ENCODE data around the gene FLII. TPM values are rescaled to one million over a fixed set of nuclear protein-coding genes. Genes with fewer than 3 reads are reported as not detected.
A peak's percentile ranks its signal among the peaks of the same experiment; 100 is the strongest.

Gene FLII
- total RNA-seq, 1 experiment from 2014 or later, result 309 TPM

DNA sequence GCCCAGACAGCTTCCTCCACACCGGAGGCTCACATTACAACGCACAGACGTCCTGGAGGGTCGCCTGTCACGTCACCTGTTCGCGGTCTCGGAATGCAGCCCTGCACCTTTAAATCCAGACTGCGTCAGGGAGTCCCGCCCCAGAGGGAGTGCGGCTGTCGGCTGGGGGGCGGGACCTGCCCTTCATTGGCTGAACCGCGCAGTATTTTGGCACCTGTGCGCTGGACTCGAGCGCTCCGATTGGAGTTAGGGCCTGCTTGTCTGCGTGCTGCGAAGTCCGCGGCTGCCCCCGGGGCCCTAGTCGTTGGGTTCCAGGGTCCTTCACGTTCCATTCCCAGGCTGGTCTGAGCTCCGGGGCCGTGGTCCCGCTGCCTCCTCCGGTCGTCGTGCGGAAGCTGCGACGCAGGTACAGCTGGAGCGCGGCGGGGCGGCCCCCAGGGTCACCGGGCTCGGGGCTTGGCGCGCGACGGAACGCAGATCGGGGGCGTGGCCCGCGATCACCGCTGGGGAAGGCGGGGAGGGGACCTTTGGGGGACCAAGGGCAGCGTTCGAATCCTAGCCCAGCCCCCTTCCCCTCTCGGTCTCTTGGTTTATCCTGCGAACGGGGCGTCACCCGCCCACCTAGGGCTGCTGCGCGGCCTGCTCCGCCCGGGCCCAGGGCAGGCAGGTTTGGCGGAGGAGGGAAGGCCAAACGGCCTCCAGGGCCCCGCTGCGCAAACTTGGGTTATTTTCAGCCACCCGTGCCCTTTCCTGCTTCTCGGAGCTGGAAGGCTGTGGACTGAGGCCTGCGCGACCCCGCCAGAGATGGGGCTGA, 2.0 kb upstream of the FLII start, which contains the start of gene MIEF2 (continued):
- TF ChIP-seq, protein P1, sequence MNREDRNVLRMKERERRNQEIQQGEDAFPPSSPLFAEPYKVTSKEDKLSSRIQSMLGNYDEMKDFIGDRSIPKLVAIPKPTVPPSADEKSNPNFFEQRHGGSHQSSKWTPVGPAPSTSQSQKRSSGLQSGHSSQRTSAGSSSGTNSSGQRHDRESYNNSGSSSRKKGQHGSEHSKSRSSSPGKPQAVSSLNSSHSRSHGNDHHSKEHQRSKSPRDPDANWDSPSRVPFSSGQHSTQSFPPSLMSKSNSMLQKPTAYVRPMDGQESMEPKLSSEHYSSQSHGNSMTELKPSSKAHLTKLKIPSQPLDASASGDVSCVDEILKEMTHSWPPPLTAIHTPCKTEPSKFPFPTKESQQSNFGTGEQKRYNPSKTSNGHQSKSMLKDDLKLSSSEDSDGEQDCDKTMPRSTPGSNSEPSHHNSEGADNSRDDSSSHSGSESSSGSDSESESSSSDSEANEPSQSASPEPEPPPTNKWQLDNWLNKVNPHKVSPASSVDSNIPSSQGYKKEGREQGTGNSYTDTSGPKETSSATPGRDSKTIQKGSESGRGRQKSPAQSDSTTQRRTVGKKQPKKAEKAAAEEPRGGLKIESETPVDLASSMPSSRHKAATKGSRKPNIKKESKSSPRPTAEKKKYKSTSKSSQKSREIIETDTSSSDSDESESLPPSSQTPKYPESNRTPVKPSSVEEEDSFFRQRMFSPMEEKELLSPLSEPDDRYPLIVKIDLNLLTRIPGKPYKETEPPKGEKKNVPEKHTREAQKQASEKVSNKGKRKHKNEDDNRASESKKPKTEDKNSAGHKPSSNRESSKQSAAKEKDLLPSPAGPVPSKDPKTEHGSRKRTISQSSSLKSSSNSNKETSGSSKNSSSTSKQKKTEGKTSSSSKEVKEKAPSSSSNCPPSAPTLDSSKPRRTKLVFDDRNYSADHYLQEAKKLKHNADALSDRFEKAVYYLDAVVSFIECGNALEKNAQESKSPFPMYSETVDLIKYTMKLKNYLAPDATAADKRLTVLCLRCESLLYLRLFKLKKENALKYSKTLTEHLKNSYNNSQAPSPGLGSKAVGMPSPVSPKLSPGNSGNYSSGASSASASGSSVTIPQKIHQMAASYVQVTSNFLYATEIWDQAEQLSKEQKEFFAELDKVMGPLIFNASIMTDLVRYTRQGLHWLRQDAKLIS (CRISPR knock-in tag; IDR thresholded peaks at IDR 0.05; ENCODE audit: borderline replicate concordance), result no peak
- TF ChIP-seq, protein P2, sequence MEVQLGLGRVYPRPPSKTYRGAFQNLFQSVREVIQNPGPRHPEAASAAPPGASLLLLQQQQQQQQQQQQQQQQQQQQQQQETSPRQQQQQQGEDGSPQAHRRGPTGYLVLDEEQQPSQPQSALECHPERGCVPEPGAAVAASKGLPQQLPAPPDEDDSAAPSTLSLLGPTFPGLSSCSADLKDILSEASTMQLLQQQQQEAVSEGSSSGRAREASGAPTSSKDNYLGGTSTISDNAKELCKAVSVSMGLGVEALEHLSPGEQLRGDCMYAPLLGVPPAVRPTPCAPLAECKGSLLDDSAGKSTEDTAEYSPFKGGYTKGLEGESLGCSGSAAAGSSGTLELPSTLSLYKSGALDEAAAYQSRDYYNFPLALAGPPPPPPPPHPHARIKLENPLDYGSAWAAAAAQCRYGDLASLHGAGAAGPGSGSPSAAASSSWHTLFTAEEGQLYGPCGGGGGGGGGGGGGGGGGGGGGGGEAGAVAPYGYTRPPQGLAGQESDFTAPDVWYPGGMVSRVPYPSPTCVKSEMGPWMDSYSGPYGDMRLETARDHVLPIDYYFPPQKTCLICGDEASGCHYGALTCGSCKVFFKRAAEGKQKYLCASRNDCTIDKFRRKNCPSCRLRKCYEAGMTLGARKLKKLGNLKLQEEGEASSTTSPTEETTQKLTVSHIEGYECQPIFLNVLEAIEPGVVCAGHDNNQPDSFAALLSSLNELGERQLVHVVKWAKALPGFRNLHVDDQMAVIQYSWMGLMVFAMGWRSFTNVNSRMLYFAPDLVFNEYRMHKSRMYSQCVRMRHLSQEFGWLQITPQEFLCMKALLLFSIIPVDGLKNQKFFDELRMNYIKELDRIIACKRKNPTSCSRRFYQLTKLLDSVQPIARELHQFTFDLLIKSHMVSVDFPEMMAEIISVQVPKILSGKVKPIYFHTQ (CRISPR knock-in tag; IDR thresholded peaks at IDR 0.05), result no peak
- TF ChIP-seq ZNF232 (CRISPR knock-in tag; IDR thresholded peaks at IDR 0.05) (no peak), ZNF423 (CRISPR knock-in tag; IDR thresholded peaks at IDR 0.05) (no peak), ZBTB21 (CRISPR knock-in tag; IDR thresholded peaks at IDR 0.05; ENCODE audit: borderline replicate concordance) (no peak), TEAD4 (CRISPR knock-in tag; IDR thresholded peaks at IDR 0.05) (peak; percentile 87), NR3C1 (CRISPR knock-in tag; conservative IDR thresholded peaks at IDR 0.05; ENCODE audit: low read depth) (no peak), CBFB (CRISPR knock-in tag; IDR thresholded peaks at IDR 0.05; ENCODE audit: low read depth) (no peak), ZNF396 (CRISPR knock-in tag; IDR thresholded peaks at IDR 0.05; ENCODE audit: borderline replicate concordance) (no peak), ETV6 (CRISPR knock-in tag; IDR thresholded peaks at IDR 0.05) (no peak), GTF2I (CRISPR knock-in tag; conservative IDR thresholded peaks at IDR 0.05) (no peak), FOXP1 (CRISPR knock-in tag; IDR thresholded peaks at IDR 0.05; ENCODE audit: borderline replicate concordance) (no peak), NFYB (CRISPR knock-in tag; conservative IDR thresholded peaks at IDR 0.05; ENCODE audit: low read depth) (peak; percentile 90), ZNF671 (CRISPR knock-in tag; IDR thresholded peaks at IDR 0.05) (no peak), NFE2L1 (CRISPR knock-in tag; IDR thresholded peaks at IDR 0.05) (no peak), ZNF317 (CRISPR knock-in tag; IDR thresholded peaks at IDR 0.05; ENCODE audit: borderline replicate concordance, low read depth) (no peak), KAT7 (CRISPR knock-in tag; IDR thresholded peaks at IDR 0.05; ENCODE audit: borderline replicate concordance) (no peak), FOXK1 (CRISPR knock-in tag; IDR thresholded peaks at IDR 0.05) (no peak; the same call in none of the 2 replicates), SOX15 (CRISPR knock-in tag; IDR thresholded peaks at IDR 0.05) (no peak), NFATC4 (CRISPR knock-in tag; IDR thresholded peaks at IDR 0.05) (no peak), TP53 (CRISPR knock-in tag; IDR thresholded peaks at IDR 0.05) (peak; percentile 25; the same call in 1 of the 2 replicates), IRF2 (CRISPR knock-in tag; IDR thresholded peaks at IDR 0.05; ENCODE audit: borderline replicate concordance, low read depth) (no peak), RORB (CRISPR knock-in tag; IDR thresholded peaks at IDR 0.05) (no peak), TEAD1 (CRISPR knock-in tag; IDR thresholded peaks at IDR 0.05) (peak; percentile 92; the same call in 1 of the 2 replicates)
- TF ChIP-seq, protein P3, sequence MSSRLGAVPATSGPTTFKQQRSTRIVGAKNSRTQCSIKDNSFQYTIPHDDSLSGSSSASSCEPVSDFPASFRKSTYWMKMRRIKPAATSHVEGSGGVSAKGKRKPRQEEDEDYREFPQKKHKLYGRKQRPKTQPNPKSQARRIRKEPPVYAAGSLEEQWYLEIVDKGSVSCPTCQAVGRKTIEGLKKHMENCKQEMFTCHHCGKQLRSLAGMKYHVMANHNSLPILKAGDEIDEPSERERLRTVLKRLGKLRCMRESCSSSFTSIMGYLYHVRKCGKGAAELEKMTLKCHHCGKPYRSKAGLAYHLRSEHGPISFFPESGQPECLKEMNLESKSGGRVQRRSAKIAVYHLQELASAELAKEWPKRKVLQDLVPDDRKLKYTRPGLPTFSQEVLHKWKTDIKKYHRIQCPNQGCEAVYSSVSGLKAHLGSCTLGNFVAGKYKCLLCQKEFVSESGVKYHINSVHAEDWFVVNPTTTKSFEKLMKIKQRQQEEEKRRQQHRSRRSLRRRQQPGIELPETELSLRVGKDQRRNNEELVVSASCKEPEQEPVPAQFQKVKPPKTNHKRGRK (CRISPR knock-in tag; IDR thresholded peaks at IDR 0.05; ENCODE audit: borderline replicate concordance), result no peak
- TF ChIP-seq, protein P4, sequence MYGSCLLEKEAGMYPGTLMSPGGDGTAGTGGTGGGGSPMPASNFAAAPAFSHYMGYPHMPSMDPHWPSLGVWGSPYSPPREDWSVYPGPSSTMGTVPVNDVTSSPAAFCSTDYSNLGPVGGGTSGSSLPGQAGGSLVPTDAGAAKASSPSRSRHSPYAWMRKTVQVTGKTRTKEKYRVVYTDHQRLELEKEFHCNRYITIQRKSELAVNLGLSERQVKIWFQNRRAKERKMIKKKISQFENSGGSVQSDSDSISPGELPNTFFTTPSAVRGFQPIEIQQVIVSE (CRISPR knock-in tag; IDR thresholded peaks at IDR 0.05; ENCODE audit: borderline replicate concordance), result no peak
- TF ChIP-seq, protein P5, sequence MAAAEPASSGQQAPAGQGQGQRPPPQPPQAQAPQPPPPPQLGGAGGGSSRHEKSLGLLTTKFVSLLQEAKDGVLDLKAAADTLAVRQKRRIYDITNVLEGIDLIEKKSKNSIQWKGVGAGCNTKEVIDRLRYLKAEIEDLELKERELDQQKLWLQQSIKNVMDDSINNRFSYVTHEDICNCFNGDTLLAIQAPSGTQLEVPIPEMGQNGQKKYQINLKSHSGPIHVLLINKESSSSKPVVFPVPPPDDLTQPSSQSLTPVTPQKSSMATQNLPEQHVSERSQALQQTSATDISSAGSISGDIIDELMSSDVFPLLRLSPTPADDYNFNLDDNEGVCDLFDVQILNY (CRISPR knock-in tag; IDR thresholded peaks at IDR 0.05), result peak; percentile 53; the same call in 1 of the 2 replicates
- TF ChIP-seq, protein P6, sequence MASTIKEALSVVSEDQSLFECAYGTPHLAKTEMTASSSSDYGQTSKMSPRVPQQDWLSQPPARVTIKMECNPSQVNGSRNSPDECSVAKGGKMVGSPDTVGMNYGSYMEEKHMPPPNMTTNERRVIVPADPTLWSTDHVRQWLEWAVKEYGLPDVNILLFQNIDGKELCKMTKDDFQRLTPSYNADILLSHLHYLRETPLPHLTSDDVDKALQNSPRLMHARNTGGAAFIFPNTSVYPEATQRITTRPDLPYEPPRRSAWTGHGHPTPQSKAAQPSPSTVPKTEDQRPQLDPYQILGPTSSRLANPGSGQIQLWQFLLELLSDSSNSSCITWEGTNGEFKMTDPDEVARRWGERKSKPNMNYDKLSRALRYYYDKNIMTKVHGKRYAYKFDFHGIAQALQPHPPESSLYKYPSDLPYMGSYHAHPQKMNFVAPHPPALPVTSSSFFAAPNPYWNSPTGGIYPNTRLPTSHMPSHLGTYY (CRISPR knock-in tag; IDR thresholded peaks at IDR 0.05), result no peak

Measured in WTC11 (cell line).